Endothelial cell of umbilical vein (primary cell): Measurements from ENCODE around the gene ELOVL1. TPM values are rescaled to one million over a fixed set of nuclear protein-coding genes. Genes with fewer than 3 reads are reported as not detected.

Experiments
- BruUV-seq: library from RNA; stranded (reverse); fragments of 400-500 nt; replicated peaks from 2 replicates; lab custom pipeline; 2021; lab: Mats Ljungman, UMichigan
- CTCF ChIA-PET: fragments of 300-600, 350-600 bp; sonication (Branson Sonifier 250); formaldehyde crosslinking; loops from one replicate; lab custom pipeline; 2021; ENCODE audit warnings: antibody characterized with exemption, inconsistent platforms; lab: Charles Lee
- POLR2A ChIA-PET: fragments of 300-600, 350-600 bp; sonication (Branson Sonifier 250); formaldehyde crosslinking; loops from one replicate; lab custom pipeline; 2021; ENCODE audit warnings: antibody characterized with exemption, inconsistent platforms; lab: Charles Lee
- DNase-seq: peaks from one replicate; pipeline ENCODE4 v3.0.0-alpha.2; 2011; ENCODE audit warnings: low read depth, low spot score
- FAIRE-seq: peaks from 2 replicates; lab custom pipeline; 2011; peaks lifted over from hg19 to GRCh38; lab: Jason Lieb, UNC
- H2AFZ ChIP-seq: 2 replicates; pipeline ENCODE4 v1.6.0; 2012; ENCODE audit warnings: low read depth, low read length, control low read depth, inconsistent platforms
- H3K27ac ChIP-seq: 2 replicates; pipeline ENCODE4 v1.5.1; 2011; ENCODE audit warnings: low read depth, mild to moderate bottlenecking, control low read depth, low read length, moderate library complexity; ENCODE audit not compliant: insufficient read depth
- H3K27me3 ChIP-seq, 2 experiments: 2 replicates each; pipeline versions ENCODE4 v1.6.0 to v1.6.1; 2011; ENCODE audit warnings: low read length in 2 of 2, mixed read lengths in 1 of 2; ENCODE audit not compliant: control insufficient read depth in 2 of 2, insufficient read depth in 2 of 2
- H3K36me3 ChIP-seq, 2 experiments: 2 replicates in 1 of 2; 3 replicates in 1 of 2; pipeline ENCODE4 v1.5.1; 2011; ENCODE audit warnings: low read length in 2 of 2, mild to moderate bottlenecking in 1 of 2, moderate library complexity in 1 of 2; ENCODE audit not compliant: control insufficient read depth in 2 of 2, insufficient read depth in 2 of 2; ENCODE audit errors: extremely low read depth in 1 of 2
- H3K4me1 ChIP-seq: 3 replicates; pipeline ENCODE4 v1.5.1; 2011; ENCODE audit warnings: mild to moderate bottlenecking, low read length; ENCODE audit not compliant: control insufficient read depth, insufficient read depth; ENCODE audit errors: extremely low read depth
- H3K4me2 ChIP-seq: 2 replicates; pipeline ENCODE4 v1.6.1; 2011; ENCODE audit warnings: low read length, control low read depth, mixed read lengths; ENCODE audit not compliant: insufficient read depth
- H3K4me3 ChIP-seq, 3 experiments: fragments of 200-600 bp in 1 of 3; sonication (generic), shearing (Covaris generic) in 1 of 3; replicated peaks in 1 of 3; 2 replicates each; pipeline ENCODE4 v1.5.1; 2011 to 2016; ENCODE audit warnings: control low read depth in 3 of 3, low read length in 3 of 3, mild to moderate bottlenecking in 2 of 3, inconsistent platforms in 1 of 3, low read depth in 1 of 3, moderate library complexity in 1 of 3; ENCODE audit not compliant: insufficient read depth in 1 of 3
- H3K79me2 ChIP-seq: 2 replicates; pipeline ENCODE4 v1.6.0; 2012; ENCODE audit warnings: low read length, inconsistent platforms; ENCODE audit not compliant: control insufficient read depth, insufficient read depth
- H3K9ac ChIP-seq: replicated peaks from 2 replicates; pipeline ENCODE3; 2011; ENCODE audit warnings: low read length, control low read depth; ENCODE audit not compliant: insufficient read depth; ENCODE audit errors: extremely low read depth
- H3K9me1 ChIP-seq: replicated peaks from 3 replicates; pipeline ENCODE4 v1.6.0; 2011; ENCODE audit warnings: mild to moderate bottlenecking, low read length; ENCODE audit not compliant: control insufficient read depth, insufficient read depth; ENCODE audit errors: extremely low read depth
- H3K9me3 ChIP-seq: replicated peaks from 2 replicates; pipeline ENCODE4 v1.5.1; 2012; ENCODE audit warnings: low read length, inconsistent platforms; ENCODE audit not compliant: control insufficient read depth, insufficient read depth
- H4K20me1 ChIP-seq: replicated peaks from 2 replicates; pipeline ENCODE3; 2011; ENCODE audit warnings: mild to moderate bottlenecking, low read length; ENCODE audit not compliant: control insufficient read depth, insufficient read depth; ENCODE audit errors: extremely low read depth
- CTCF ChIP-seq, 2 donors: IDR thresholded peaks; 1 replicate in 1 of 2; 2 replicates in 1 of 2; pipeline ENCODE4 v1.5.1; 2011; ENCODE audit warnings: low read length in 2 of 2, mild to moderate bottlenecking in 2 of 2, moderate library complexity in 2 of 2, control low read depth in 1 of 2, inconsistent platforms in 1 of 2, low read depth in 1 of 2; ENCODE audit not compliant: insufficient read depth in 1 of 2; ENCODE audit errors: extremely low read depth in 1 of 2
- EZH2 ChIP-seq: IDR thresholded peaks from 2 replicates; pipeline ENCODE4 v1.6.1; 2012; ENCODE audit warnings: borderline replicate concordance, low read depth, mild to moderate bottlenecking, moderate library complexity, low read length, inconsistent platforms; ENCODE audit not compliant: severe bottlenecking
- FOS ChIP-seq: IDR thresholded peaks from 2 replicates; pipeline ENCODE4 v1.6.1; 2011; ENCODE audit warnings: mild to moderate bottlenecking, low read length, moderate library complexity, borderline replicate concordance; ENCODE audit not compliant: insufficient read depth
- GATA2 ChIP-seq: IDR thresholded peaks from 2 replicates; pipeline ENCODE4 v1.7.0; 2011; ENCODE audit warnings: low read depth, mild to moderate bottlenecking, moderate library complexity, mixed read lengths, low read length; ENCODE audit not compliant: insufficient read length, insufficient read depth
- JUN ChIP-seq: IDR thresholded peaks from 2 replicates; pipeline ENCODE4 v1.6.1; 2011; ENCODE audit warnings: borderline replicate concordance, low read depth; ENCODE audit not compliant: insufficient read length, insufficient read depth
- MAX ChIP-seq: IDR thresholded peaks from 2 replicates; pipeline ENCODE4 v1.6.1; 2011; ENCODE audit not compliant: insufficient read depth, insufficient read length
- MYC ChIP-seq: IDR thresholded peaks from one replicate; pipeline ENCODE4 v1.6.1; 2011; ENCODE audit warnings: mild to moderate bottlenecking, low read depth, low read length
- POLR2A ChIP-seq: IDR thresholded peaks from 2 replicates; pipeline ENCODE4 v1.6.1; 2012; ENCODE audit warnings: low read depth, mild to moderate bottlenecking, control low read depth, low read length
- POLR2AphosphoS5 ChIP-seq: IDR thresholded peaks from 2 replicates; pipeline ENCODE4 v1.6.1; 2012; ENCODE audit warnings: low read depth, mild to moderate bottlenecking, control low read depth, low read length, moderate library complexity; ENCODE audit not compliant: insufficient read depth
- dilution Hi-C: fragments of 300-500 bp; cut with MboI; formaldehyde crosslinking; loops from one replicate; pipeline ENCODE4 v1.15.0; 2019; ENCODE audit warnings: low sequenced_read_pairs; ENCODE audit not compliant: extremely low pct_ligation_motif_present
- intact Hi-C: fragments of 100-400 bp; cut with micrococcal nuclease; formaldehyde crosslinking; loops from one replicate; pipeline ENCODE4 v1.10.0; 2022
- polyA plus RNA-seq, 4 experiments: library from polyadenylated mRNA; depleted of rRNA in 3 of 4; stranded (reverse) in 3 of 4; unstranded in 1 of 4; fragments of >200 nt; gene quantifications; 2 replicates each; pipeline versions ENCODE4 v1.2.1 to v1.2.3, GENCODE V29; 2011 to 2012; ENCODE audit warnings: missing spikeins in 1 of 4
- total RNA-seq: library from RNA; stranded (reverse); gene quantifications from 2 replicates; pipeline ENCODE4 v1.2.3, GENCODE V29; 2021

Gene ELOVL1
- total and polyA plus RNA-seq, 2 donors (not counting 3 experiments of a cell fraction or from before 2014, with no cell fraction given) = 134 to 303 TPM

GRCh38 chr1:43352881-43353280 lies 14.9 kb downstream of the ELOVL1 start:
- no peak for FAIRE-seq
- BruUV-seq = no TSS peak
- CTCF ChIA-PET = no interaction called here
- Histone ChIP-seq H2AFZ (no peak overlapping the region), H3K9me3 (no peaks in the 10 kb centered on the region), H4K20me1 (no peaks in the 10 kb centered on the region), H3K36me3 (no peaks in the 10 kb centered on the region), H3K4me1 (peaks cover 6% of the 10 kb centered on the region), H3K4me3 (no peak overlapping the region), H3K27me3 (no peaks in the 10 kb centered on the region), H3K9me1 (no peaks in the 10 kb centered on the region), H3K27ac (no peak overlapping the region), H3K4me2 (no peak overlapping the region), H3K9ac (no peak overlapping the region), H3K79me2 (no peaks in the 10 kb centered on the region)
- no peak for TF ChIP-seq MYC
- TF ChIP-seq CTCF (IDR thresholded peaks at IDR 0.05; ENCODE audit: extremely low read depth in 1 of 2, insufficient read depth in 1 of 2, low read depth in 1 of 2, low read length in 2 of 2) = no peak
- TF ChIP-seq POLR2A = no peak
- TF ChIP-seq POLR2AphosphoS5 = no peak
- TF ChIP-seq GATA2 = no peak
- no peak for TF ChIP-seq JUN
- TF ChIP-seq EZH2 = no peak
- no peak for TF ChIP-seq FOS
- TF ChIP-seq MAX = no peak
- POLR2A ChIA-PET = no interaction called here
- intact Hi-C loops = no loop called here
- dilution Hi-C loops = no loop called here
- no peak for DNase-seq
